ENCODE results near the gene BCL11A. TPM values are rescaled to one million over a fixed set of nuclear protein-coding genes. Genes with fewer than 3 reads are reported as not detected.

Gene BCL11A
- total RNA-seq, 4 donors from 2014 or later = 0.28 to 5.0 (median 1.1) TPM

GRCh38 chr2:60560734-60561644, 7.5 kb upstream of the BCL11A start:
- DNase-seq (ENCODE audit: low spot score) (no peak), ATAC-seq (ENCODE audit: low FRiP score) (no peak)
- no peak for TF ChIP-seq CTCF (IDR thresholded peaks at IDR 0.05)

- DNase-seq (ENCODE audit: low spot score) = no peak
- TF ChIP-seq CTCF (IDR thresholded peaks at IDR 0.05) = no peak
- ATAC-seq (ENCODE audit: low FRiP score) = no peak
Observed at GRCh38 chr2:60559880-60560279, 6.4 kb upstream of the BCL11A start.

GRCh38 chr2:60558536-60558935, 5.1 kb upstream of the BCL11A start:
- ATAC-seq (ENCODE audit: low FRiP score) = no peak
- DNase-seq (ENCODE audit: low spot score) = no peak
- TF ChIP-seq CTCF (IDR thresholded peaks at IDR 0.05) = no peak

- ATAC-seq (ENCODE audit: low FRiP score) = no peak
- no peak for TF ChIP-seq CTCF (IDR thresholded peaks at IDR 0.05)
Observed at GRCh38 chr2:60557486-60557864, 4.0 kb upstream of the BCL11A start.

GRCh38 chr2:60556576-60557485, 3.4 kb upstream of the BCL11A start:
- DNase-seq (ENCODE audit: low spot score) (no peak), ATAC-seq (ENCODE audit: low FRiP score) (no peak)
- no peak for TF ChIP-seq CTCF (IDR thresholded peaks at IDR 0.05)

More at GRCh38 chr2:60557486-60557864, 4.0 kb upstream of the BCL11A start:
- no peak for DNase-seq (ENCODE audit: low spot score)

- ATAC-seq (ENCODE audit: low FRiP score) (no peak), DNase-seq (ENCODE audit: low spot score) (no peak)
- TF ChIP-seq CTCF (IDR thresholded peaks at IDR 0.05) = no peak
Observed at GRCh38 chr2:60556175-60556574, 2.7 kb upstream of the BCL11A start.
